T-cell (primary cell): ENCODE results near the gene SBSN. TPM values are rescaled to one million over a fixed set of nuclear protein-coding genes. Genes with fewer than 3 reads are reported as not detected.

ENCODE experiments used
- ATAC-seq, 4 experiments: fragments of 200-7000 bp in 3 of 4; fragments of 150-1000 bp in 1 of 4; cut with Tn5 transposase; replicated peaks in 1 of 4; 1 replicate in 3 of 4; 2 replicates in 1 of 4; pipeline ENCODE4 v1.10.0; 2021; ENCODE audit warnings: moderate library complexity in 3 of 4, mild to moderate bottlenecking in 2 of 4, moderate number of reproducible peaks in 1 of 4
- CTCF ChIA-PET, 2 donors: fragments of 300-600 bp; sonication (Branson Sonifier 250); formaldehyde crosslinking; loops; one replicate each; lab custom pipeline; 2022; ENCODE audit warnings: antibody characterized with exemption in 2 of 2; lab: Charles Lee
- POLR2A ChIA-PET, 2 donors: fragments of 300-600 bp; sonication (Branson Sonifier 250); formaldehyde crosslinking; loops; one replicate each; lab custom pipeline; 2022; ENCODE audit warnings: antibody characterized with exemption in 2 of 2; lab: Charles Lee
- DNase-seq, 35 experiments: peaks; one replicate each; pipeline versions ENCODE4 v3.0.0 to v3.0.0-alpha.2; 2013 to 2023
- H3K27ac ChIP-seq: one replicate; pipeline ENCODE4 v1.5.1; 2013; ENCODE audit warnings: low read length
- H3K27me3 ChIP-seq, 2 experiments: replicated peaks in 1 of 2; 1 replicate in 1 of 2; 2 replicates in 1 of 2; pipeline versions ENCODE4 v1.6.1 to v1.7.0; 2013; ENCODE audit warnings: low read length in 1 of 2, mixed read lengths in 1 of 2; ENCODE audit not compliant: control insufficient read depth in 2 of 2, insufficient read depth in 2 of 2; ENCODE audit errors: extremely low read depth in 1 of 2
- H3K36me3 ChIP-seq, 2 donors: 1 replicate in 1 of 2; 2 replicates in 1 of 2; pipeline versions ENCODE4 v1.6.1 to v1.7.0; 2013; ENCODE audit warnings: low read length in 1 of 2; ENCODE audit not compliant: control insufficient read depth in 2 of 2, insufficient read depth in 1 of 2; ENCODE audit errors: extremely low read depth in 1 of 2
- H3K4me1 ChIP-seq, 2 experiments: 1 replicate in 1 of 2; 2 replicates in 1 of 2; pipeline versions ENCODE4 v1.6.1 to v1.7.0; 2013; ENCODE audit warnings: low read length in 2 of 2, mixed read lengths in 1 of 2; ENCODE audit not compliant: insufficient read depth in 2 of 2, control insufficient read depth in 1 of 2; ENCODE audit errors: extremely low read depth in 1 of 2
- H3K4me3 ChIP-seq, 2 donors: 1 replicate in 1 of 2; 2 replicates in 1 of 2; pipeline versions ENCODE4 v1.5.1 to v1.7.0; 2013; ENCODE audit warnings: mild to moderate bottlenecking in 2 of 2, low read length in 1 of 2, moderate library complexity in 1 of 2; ENCODE audit not compliant: control insufficient read depth in 1 of 2; ENCODE audit errors: extremely low read depth in 1 of 2
- H3K9me3 ChIP-seq: 2 replicates; pipeline ENCODE4 v1.7.0; 2013
- H3K27ac Mint-ChIP-seq, 2 donors: one replicate each; pipeline ENCODE4 v1.8.0; 2020 to 2021; ENCODE audit warnings: mild to moderate bottlenecking in 2 of 2, mixed read lengths in 2 of 2
- H3K27me3 Mint-ChIP-seq, 2 donors: one replicate each; pipeline ENCODE4 v1.8.0; 2021 to 2022; ENCODE audit warnings: mixed read lengths in 2 of 2
- H3K36me3 Mint-ChIP-seq: one replicate; pipeline ENCODE4 v1.8.0; 2021; ENCODE audit warnings: mixed read lengths
- H3K4me1 Mint-ChIP-seq, 3 donors: one replicate each; pipeline ENCODE4 v1.8.0; 2020 to 2022; ENCODE audit warnings: mixed read lengths in 3 of 3, mild to moderate bottlenecking in 1 of 3
- H3K4me3 Mint-ChIP-seq, 3 donors: one replicate each; pipeline ENCODE4 v1.8.0; 2020 to 2022; ENCODE audit warnings: mild to moderate bottlenecking in 3 of 3, mixed read lengths in 3 of 3, moderate library complexity in 3 of 3
- H3K9me3 Mint-ChIP-seq, 3 donors: one replicate each; pipeline ENCODE4 v1.8.0; 2020 to 2022; ENCODE audit warnings: mixed read lengths in 3 of 3
- WGBS: methylation state at CpG from one replicate; pipeline ENCODE4 v1.1.5; 2013; ENCODE audit warnings: missing lambda C conversion rate; ENCODE audit not compliant: insufficient coverage; 5-methylcytosine and 5-hydroxymethylcytosine counted together
- total RNA-seq, 35 experiments: library from RNA in 6 of 35; stranded (reverse) in 6 of 35; fragments of 120-200 nt in 1 of 35; gene quantifications; one replicate each; pipeline versions ENCODE4 v1.2.1 to v1.2.4 and lab custom pipeline; 2013 to 2026

SBSN gene
- total RNA-seq, 5 donors from 2014 or later (not counting 1 experiment from before 2014, with no cell fraction given), result 0.23 TPM; not detected in 4

GRCh38 chr19:35545001-35545854 lies 17.1 kb upstream of the SBSN start, which contains the start of gene TMEM147:
Gene TMEM147, plus strand, starts transcription at chr19:35545626. Its CDS starts 114 bp downstream, at chr19:35545740.
- no peaks in the 10 kb centered on the region for H3K27me3 ChIP-seq
- H3K4me3 ChIP-seq, result peak within 1 kb of the TSS; percentile 75 to 88
- Mint-ChIP-seq H3K27me3 (no peaks in the 10 kb centered on the region), H3K27ac (peak within 1 kb of the TSS; percentile 86 to 87), H3K36me3 (peaks cover 8% of the 10 kb centered on the region), H3K9me3 (no peaks in the 10 kb centered on the region), H3K4me1 (peaks cover 35 to 40% (median 39%) of the 10 kb centered on the region in 3 donors), H3K4me3 (peak within 1 kb of the TSS; percentile 83 to 89 (median 84))
- DNase-seq (peak; percentile 34 to 81 (median 64)), ATAC-seq (peak; percentile 90 to 92 (median 92))
- peak within 1 kb of the TSS; percentile 88 for H3K27ac ChIP-seq
- WGBS, result under 1% methylated on average over 76 of the region's 85 CpGs
- no peaks in the 10 kb centered on the region for H3K9me3 ChIP-seq
- ChIA-PET CTCF (interaction anchor here in 1 of 2 donors (0.6 kb wide), 1 partner anchor 320 kb away, joined by 3 read pairs; no protein-coding TSS in a partner anchor), POLR2A (no interaction called here)
- H3K36me3 ChIP-seq, result peaks cover 3 to 7% of the 10 kb centered on the region in 2 donors
- H3K4me1 ChIP-seq, result peaks cover 10 to 38% of the 10 kb centered on the region in 2 experiments

GRCh38 chr19:35544110-35544802 lies 16.1 kb upstream of the SBSN start:
- ChIA-PET CTCF (interaction anchor here in 1 of 2 donors (0.6 kb wide), 1 partner anchor 321 kb away, joined by 3 read pairs; no protein-coding TSS in a partner anchor), POLR2A (no interaction called here)
- H3K4me1 ChIP-seq, result peaks cover 10 to 36% of the 10 kb centered on the region in 2 experiments
- peaks cover 3% of the 10 kb centered on the region in 2 donors for H3K36me3 ChIP-seq
- no peak for DNase-seq
- WGBS, result 94% methylated on average over 3 of the region's 3 CpGs
- peak overlapping the region; percentile 75 to 88 for H3K4me3 ChIP-seq
- ATAC-seq, result no peak
- H3K27me3 ChIP-seq, result no peaks in the 10 kb centered on the region
- H3K27me3 Mint-ChIP-seq, result no peaks in the 10 kb centered on the region
- peaks cover 32 to 42% (median 38%) of the 10 kb centered on the region in 3 donors for H3K4me1 Mint-ChIP-seq
- no peaks in the 10 kb centered on the region for H3K9me3 Mint-ChIP-seq
- peak overlapping the region; percentile 83 to 87 (median 84) for H3K4me3 Mint-ChIP-seq
- H3K9me3 ChIP-seq, result no peaks in the 10 kb centered on the region
- peak overlapping the region; percentile 86 to 87 for H3K27ac Mint-ChIP-seq
- peak overlapping the region; percentile 88 for H3K27ac ChIP-seq
- peaks cover 6% of the 10 kb centered on the region for H3K36me3 Mint-ChIP-seq

GRCh38 chr19:35543280-35544109 lies 15.4 kb upstream of the SBSN start:
- Histone ChIP-seq H3K27ac (no peak overlapping the region), H3K36me3 (peaks cover 3% of the 10 kb centered on the region in 2 donors), H3K4me1 (peaks cover 10 to 31% of the 10 kb centered on the region in 2 experiments), H3K9me3 (no peaks in the 10 kb centered on the region), H3K4me3 (no peak overlapping the region), H3K27me3 (no peaks in the 10 kb centered on the region)
- H3K4me3 Mint-ChIP-seq, result no peak overlapping the region
- 91% methylated on average over 7 of the region's 15 CpGs for WGBS
- no peaks in the 10 kb centered on the region for H3K27me3 Mint-ChIP-seq
- H3K9me3 Mint-ChIP-seq, result no peaks in the 10 kb centered on the region
- peaks cover 3% of the 10 kb centered on the region for H3K36me3 Mint-ChIP-seq
- DNase-seq (no peak), ATAC-seq (no peak)
- H3K4me1 Mint-ChIP-seq, result peaks cover 24 to 35% (median 32%) of the 10 kb centered on the region in 3 donors
- H3K27ac Mint-ChIP-seq, result no peak overlapping the region
- CTCF ChIA-PET, result no interaction called here
- POLR2A ChIA-PET, result no interaction called here

GRCh38 chr19:35542209-35542608 lies 14.1 kb upstream of the SBSN start:
- WGBS, result 100% methylated on average over 1 of the region's 11 CpGs
- POLR2A ChIA-PET, result no interaction called here
- DNase-seq (no peak), ATAC-seq (no peak)
- Mint-ChIP-seq H3K4me1 (peaks cover 20 to 26% (median 24%) of the 10 kb centered on the region in 3 donors), H3K4me3 (no peak overlapping the region), H3K27me3 (no peaks in the 10 kb centered on the region), H3K9me3 (no peaks in the 10 kb centered on the region), H3K36me3 (peaks cover 2% of the 10 kb centered on the region), H3K27ac (no peak overlapping the region)
- Histone ChIP-seq H3K27me3 (no peaks in the 10 kb centered on the region), H3K4me3 (no peak overlapping the region), H3K4me1 (peaks cover 10 to 30% of the 10 kb centered on the region in 2 experiments), H3K36me3 (no peaks in the 10 kb centered on the region), H3K9me3 (no peaks in the 10 kb centered on the region), H3K27ac (no peak overlapping the region)
- CTCF ChIA-PET, result no interaction called here

- ChIA-PET POLR2A (no interaction called here), CTCF (no interaction called here)
- H3K36me3 Mint-ChIP-seq, result no peaks in the 10 kb centered on the region
- Histone ChIP-seq H3K9me3 (no peaks in the 10 kb centered on the region), H3K4me1 (peaks cover 3 to 13% of the 10 kb centered on the region in 2 experiments), H3K4me3 (no peak overlapping the region), H3K27me3 (no peaks in the 10 kb centered on the region), H3K36me3 (no peaks in the 10 kb centered on the region), H3K27ac (no peak overlapping the region)
- H3K4me1 Mint-ChIP-seq, result peaks cover 8 to 13% (median 12%) of the 10 kb centered on the region in 3 donors
- WGBS, result 45% methylated on average over 2 of the region's 7 CpGs
- no peak overlapping the region for H3K27ac Mint-ChIP-seq
- no peak overlapping the region for H3K4me3 Mint-ChIP-seq
- no peaks in the 10 kb centered on the region for H3K27me3 Mint-ChIP-seq
- ATAC-seq (no peak), DNase-seq (no peak)
- H3K9me3 Mint-ChIP-seq, result no peaks in the 10 kb centered on the region
Observed at GRCh38 chr19:35540356-35540927, 12.3 kb upstream of the SBSN start.
